GM21576 (cell line): ENCODE measurements around the gene NTM.

Experiments
- ATAC-seq: cut with Tn5 transposase; IDR thresholded peaks from one replicate; pipeline ENCODE4 v1.9.1; 2021; ENCODE audit warnings: mild to moderate bottlenecking, moderate library complexity; ENCODE audit not compliant: unreplicated experiment

Gene NTM

DNA sequence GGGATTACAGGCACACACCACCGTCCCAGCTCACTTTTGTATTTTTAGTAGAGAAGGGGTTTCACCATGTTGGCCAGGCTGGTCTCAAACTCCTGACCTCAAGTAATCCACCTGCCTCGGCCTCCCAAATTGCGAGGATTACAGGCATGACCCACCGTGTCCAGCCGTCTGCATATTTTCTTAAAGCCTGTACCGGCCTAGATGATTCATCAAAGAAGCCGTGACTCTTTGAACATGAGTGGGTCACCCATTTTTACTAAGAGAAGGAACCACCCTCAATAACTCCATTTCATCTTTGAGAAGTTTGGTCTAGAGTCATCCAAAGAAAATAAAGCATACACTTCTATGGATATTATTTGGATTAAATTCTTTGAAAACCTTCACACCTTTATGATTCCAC, 388.3 kb downstream of the NTM start:
- ATAC-seq: no peak

DNA sequence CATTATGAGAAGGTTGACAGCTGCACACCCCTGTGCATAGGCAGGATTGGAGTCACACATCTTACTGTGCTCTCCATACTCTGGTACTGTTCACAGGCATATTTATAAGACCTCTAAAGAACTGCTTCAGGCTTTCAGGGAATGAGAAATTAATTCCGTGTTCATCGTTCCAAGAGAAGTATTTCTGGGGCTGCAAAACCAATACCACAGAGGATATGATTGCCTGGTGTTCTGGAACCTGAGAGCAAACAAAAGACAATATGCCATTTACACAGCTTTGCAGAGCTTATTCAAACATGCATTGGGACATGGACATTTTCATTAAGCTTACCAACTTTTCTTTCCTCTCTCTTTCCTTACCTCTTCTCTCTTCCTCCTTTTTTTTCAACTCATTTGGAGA, 388.7 kb downstream of the NTM start:
- ATAC-seq: no peak

DNA sequence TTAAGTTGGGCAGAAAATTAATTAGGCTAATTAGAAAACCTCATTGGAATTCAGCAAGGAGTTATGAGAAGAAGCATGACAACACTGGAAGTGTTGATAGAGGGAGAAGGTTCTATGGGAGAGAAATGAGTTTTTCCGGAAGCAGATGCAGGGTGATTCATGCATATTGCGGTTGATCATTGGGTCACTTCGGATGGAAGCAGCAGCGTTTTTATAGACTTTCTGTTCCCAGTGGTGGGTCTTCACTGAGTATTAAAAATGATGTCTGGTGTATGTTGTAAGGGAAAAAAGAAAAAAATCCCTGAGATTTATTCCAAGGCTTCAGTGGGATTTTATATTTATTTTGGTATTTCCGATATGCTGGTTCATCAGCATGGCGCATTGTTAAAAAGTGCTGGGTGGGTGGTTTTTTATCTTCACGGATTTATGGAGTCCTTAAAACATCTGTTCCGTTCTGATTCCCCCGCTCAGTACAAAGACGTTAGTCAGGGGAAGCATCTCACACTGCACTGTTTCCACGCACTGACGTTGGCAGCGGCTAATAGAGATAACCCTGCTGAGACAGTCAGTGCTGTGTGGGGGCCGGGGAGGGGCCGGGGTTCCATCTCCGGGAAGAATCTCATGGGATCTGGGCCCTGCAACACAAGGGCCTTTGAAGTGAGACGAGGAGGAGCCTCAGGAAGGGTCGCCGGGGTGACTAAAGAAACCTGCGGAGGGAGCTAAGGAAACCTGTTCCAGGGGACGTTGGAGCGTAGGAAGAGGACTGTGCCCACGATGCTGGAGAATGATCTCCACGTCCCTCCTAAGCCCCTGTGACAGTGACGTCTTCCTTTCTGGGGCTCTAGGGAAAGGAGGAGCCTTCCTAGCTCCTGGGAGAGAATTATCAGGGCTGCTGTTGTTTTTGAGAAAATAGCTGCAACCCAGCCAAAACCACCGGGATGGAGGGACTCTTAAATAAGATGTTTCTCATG, 390.0 kb downstream of the NTM start:
- ATAC-seq: no peak

DNA sequence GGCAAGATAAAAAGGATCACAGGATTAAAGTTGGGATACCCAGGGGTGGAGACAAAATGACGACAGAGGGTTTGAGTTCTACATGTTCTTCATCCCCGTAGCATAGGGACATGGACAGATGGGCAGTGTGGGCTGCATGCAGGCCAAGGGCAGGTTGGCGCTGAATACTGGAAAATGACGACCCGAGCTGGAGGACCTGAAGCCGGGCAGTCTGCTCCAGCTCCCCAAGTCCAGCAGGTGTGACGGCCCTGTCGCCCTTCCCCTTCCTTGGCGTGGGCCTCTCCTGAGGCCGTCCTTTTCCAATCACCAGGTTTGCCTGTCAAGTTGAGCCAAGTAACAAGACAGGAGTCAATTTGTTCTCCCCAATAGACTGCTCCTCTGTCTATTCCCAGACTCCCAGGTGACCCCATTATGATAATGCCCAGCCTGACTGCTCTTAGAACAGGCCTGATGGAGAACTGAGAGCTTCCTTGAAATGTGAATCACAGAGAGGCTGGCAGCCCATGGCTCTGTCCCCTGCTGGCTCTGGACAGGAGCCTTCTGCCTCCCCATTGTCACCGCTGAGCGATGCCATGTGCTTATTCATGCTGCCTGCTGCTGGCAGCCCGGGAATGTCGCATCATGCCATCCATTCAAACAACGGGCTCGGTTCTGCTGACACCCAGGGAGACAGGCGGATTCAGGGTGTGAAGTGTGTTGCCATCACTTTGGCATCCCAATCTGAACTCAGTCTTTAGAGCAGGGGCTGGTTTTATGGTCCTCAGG, 392.1 kb downstream of the NTM start:
- ATAC-seq: no peak

DNA sequence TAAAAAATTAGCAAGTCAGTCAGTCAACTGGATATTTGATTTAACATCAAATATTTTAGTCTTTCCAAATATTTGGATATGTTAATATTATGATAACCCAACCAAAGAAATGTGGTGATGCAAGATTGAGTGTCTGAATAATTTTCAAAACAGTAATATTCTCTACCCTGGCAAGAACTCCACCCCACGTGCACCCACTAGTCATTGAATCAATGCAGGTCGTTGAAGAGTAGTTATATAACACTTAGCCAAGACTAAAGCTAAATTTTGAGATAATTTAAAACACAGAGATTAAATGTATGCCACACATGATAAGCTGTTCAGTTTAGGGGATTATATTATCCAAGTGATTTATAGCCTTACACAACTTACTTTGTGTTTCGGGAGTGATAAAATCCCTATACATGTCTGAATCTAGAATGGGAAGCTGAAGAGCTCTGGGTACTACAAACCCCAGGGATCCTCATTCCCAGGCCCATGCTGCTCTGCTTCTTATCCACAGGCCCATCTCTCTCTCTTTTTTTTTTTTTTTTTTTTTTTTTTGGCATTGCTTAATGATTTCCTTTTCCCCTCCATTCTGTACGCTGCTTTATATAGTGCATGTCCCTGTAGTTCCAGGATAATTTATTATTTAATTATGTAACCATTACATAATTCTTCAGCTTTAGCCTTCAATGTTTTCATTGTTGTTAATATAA, 392.9 kb downstream of the NTM start:
- ATAC-seq: no peak

DNA sequence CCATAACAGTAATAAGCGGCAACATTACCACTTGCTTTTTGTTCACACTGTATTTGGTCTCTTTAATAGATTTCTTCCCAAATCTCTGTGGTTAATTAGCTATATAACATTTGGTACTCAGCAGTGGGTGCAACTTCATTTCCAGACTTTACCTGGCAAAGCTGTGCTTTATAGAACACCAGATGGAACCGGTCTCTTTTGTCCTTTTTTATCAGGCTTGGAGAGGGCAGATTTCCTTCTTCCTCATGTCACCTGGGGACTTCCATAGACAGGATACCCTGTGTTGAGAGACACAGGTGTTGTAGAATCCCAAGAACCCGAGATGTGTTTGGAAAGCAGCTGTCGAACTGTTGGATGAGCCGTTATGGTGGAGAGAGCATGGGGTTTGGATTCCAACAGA, 393.7 kb downstream of the NTM start:
- no peak for ATAC-seq

DNA sequence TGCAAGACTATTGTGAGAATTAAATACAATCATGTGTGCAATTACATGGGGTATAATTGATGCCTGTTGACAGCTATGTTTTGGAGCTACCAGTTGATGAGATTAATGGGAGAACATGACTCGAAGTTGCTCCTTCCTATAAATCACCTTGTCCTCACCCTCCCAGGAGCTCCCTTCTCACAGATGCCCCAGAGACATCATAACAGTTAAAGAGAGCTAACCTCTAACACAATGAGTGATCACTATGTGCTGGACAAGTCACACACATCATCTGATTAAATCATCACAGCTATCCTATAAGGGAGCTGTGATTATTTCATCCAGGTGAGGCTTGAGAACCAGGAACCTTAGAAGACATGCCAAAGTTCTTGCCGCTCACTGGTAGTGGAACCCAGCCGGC, 394.2 kb downstream of the NTM start:
- ATAC-seq: no peak

DNA sequence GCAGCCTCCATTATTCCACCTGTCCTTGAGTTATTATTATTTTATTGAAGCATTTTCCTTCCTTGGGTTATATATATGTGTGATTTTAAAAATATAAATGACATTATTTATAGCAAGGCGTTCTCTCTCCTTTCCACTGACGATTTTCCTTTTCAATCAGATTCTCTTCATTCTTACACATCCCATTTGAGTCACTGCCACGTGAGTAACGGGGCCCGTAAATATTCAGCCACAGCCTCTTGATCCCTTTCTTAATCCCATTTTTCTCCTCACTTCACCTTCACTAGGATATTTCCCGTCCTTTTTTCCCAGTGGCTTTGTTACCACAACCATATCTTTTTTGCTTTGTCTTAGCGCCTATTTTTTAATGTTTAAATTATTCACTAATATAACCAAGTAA, 396.2 kb downstream of the NTM start:
- no peak for ATAC-seq

DNA sequence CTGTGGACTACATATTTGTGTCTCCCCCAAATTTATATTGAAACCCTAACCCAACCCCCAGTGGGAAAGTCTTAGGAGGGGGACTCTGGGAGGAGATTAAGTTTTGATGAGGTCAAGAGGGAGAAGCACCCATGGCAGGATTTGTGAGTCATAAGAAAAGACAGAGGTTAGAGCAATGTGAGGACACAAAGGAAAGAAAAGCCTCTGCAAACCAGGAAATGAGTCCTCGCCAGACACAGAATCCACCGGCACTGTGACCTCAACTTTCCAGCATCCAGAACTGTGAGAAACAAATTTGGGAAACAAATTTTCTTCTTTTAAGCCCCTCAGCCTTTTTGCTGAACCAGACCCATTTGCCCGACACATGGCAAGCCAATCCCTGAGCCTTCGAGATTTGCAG, 397.0 kb downstream of the NTM start:
- ATAC-seq: no peak

DNA sequence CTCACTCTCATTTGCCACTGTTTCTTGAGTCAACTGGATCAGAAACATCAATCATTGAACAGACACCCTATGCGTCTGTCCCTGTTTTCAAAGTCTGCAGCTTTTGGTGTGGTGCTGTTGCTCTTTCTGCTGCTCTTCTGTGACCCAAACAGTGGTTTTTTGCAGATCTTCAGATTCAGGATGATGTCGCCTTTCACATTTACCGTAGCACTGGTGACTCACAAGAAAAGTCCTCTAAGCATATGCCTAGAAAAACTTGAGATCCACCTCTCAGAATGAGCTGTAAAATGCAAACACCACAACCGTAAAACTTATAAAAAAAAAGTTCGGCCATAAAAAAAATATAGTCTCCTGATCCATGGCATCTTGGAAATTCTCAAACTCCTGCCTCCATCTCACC, 400.4 kb downstream of the NTM start:
- ATAC-seq: no peak

DNA sequence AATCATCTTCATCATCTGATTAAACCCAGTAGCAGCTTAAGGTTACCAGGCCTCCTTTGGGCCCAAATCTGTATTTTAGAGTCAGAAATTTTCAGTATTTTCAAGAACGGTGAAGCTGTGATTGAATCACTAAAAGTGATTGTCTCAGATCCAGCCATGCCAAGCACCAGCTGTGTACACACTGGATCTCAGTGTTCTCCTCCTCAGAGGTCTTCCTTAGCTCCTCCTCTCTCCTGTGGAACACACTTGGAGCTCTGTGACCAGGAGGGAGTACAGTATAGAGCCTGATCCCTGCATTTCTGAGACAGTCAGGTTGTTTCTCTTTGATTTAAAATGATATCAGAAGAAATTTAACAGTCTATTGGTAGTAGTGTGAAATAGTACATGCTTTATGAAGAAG, 401.1 kb downstream of the NTM start:
- ATAC-seq: no peak

DNA sequence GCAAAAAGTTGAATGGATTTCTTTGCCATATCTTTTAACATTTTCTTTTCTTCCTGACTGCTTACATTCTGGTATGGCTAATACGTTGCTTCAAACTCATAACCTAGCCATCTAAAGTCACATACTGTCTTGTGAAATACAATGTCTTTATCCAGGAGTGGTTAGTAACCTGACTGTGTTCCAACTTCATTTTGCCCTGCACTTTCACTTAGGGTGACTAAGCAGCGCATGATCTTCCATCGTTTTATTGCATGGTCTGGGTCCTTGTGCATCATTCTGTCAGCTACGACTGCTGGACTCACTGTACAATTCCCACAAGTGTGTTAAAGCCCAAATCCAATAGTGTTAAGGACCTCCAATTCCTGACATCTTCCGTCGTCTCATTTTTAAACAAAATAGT, 403.2 kb downstream of the NTM start:
- no peak for ATAC-seq

DNA sequence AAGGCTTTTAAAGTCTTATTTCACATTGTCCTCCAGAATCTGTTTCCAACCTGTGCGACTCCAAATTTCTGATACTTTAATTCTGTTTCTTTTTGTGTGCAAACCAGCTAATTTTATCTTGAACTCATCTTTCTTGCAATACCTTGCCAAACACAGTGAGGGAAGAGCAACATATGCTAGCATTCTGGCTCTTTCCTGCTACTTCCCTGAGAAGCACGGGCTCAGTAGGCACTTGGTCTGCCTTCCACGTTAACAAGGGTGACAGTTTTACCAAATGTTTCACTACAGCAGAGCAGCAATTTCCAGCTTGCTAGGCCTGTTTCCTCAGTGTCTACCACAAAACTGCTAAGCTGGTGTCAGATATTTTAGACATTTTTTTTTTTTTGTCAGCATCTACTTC, 405.8 kb downstream of the NTM start:
- no peak for ATAC-seq

DNA sequence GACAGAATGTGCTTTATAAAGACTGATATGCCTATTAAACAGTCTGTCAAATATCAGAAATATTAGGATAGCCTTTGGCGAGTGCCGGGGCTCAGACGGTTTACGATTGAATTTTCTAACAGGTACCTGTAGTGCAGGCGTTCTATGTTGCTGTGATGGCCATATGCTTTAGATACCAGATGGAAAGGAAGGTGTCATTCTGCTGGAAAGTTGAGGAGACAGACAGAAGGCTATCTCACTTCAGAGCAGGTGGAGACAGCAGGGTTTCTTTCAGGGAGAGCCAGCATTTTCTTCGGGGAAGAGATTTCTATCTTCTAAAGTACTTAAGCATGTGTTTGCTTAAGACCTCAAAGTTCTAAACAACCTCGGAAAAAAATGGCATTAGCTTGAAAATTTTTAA, 415.4 kb downstream of the NTM start:
- no peak for ATAC-seq

DNA sequence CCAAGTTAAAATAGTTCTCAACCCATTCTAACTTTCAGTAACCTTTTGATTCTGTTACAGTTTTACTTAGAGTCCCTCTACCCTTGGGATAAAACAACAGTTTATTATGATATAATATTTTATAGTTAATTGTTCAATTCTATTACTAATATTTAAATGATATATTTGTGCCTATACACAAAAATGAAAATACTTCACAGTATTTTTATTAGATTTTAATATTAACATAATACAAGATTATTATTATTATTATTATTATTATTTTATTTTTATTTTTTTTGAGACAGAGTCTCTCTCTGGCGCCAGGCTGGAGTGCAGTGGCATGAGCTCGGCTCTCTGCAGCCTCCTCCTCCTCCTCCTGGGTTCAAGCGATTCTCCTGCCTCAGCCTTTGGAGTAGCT, 416.7 kb downstream of the NTM start:
- no peak for ATAC-seq

DNA sequence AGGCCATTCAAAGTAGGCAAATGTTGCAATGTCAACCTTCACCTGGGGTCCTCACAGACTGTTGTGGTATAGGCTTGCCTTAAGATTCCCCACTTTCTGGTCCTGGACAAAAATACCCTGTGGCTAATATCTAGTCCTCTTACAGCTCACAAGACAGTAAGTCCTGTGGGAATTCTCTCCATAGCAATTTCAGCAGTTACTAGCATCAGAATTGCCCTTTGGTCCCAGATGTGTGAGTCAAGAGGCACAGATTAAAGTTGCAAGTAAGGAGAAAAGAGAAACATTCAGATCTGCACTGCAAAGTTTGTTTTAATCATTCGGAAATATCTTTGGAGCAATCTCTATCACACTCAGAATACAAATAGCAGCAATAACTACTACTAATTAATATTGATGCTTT, 420.2 kb downstream of the NTM start:
- no peak for ATAC-seq

DNA sequence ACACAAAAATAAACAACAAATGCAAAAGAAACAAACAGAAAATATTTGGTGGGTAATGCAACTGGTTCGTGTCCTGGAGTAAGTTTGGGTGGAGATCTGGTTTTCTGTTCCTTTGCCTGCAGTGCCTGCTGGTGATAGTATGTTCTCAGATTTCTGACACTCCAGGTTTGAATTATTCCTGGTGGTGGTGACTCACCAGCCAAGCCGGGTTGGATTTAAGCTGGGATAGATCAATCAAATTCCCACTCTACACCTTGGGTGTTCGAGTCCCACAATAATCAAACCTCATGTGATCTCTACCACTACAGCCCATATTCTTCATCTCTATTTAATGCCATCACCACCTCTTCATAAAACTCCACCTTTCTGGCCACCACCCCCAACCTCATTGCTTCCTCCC, 421.8 kb downstream of the NTM start:
- no peak for ATAC-seq

DNA sequence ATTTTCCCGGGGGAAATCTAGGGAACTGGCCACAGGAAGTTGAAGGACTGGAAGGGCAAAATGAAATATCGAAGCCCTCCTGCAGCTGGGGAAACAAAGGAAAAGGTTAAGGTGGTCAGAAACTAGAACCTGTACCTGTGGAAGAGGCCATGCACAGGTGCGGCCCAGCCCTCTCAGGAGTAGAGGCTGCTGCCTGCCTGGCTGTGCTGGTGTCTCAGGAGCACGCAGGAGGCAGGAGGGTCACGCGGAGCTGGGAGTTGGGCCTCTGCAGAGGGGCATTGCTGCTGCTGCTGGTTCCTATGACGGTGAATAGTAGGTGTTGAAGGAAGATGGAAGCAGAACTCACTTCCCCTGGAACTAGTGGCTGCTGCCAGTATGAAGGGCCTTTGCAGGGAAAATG, 425.7 kb downstream of the NTM start:
- no peak for ATAC-seq

DNA sequence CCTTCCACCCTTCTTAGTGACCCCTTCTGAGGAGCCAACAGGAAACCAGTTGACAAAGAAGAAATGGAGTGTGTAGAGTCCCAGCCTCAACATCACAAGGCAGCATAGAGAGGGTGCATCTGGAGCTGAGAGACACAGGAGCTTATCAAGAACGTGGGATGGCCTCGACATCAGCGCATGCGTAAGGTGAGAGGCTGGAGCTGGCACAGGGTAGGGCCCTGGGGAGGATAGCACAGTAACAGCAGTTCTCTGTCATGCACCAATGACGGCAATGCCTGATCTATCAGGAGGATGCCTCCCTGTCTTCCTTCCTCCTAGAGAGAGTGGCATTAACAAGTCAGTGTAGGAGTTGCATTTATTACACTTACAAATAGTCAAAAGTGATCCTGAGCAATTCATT, 426.1 kb downstream of the NTM start:
- ATAC-seq: no peak

DNA sequence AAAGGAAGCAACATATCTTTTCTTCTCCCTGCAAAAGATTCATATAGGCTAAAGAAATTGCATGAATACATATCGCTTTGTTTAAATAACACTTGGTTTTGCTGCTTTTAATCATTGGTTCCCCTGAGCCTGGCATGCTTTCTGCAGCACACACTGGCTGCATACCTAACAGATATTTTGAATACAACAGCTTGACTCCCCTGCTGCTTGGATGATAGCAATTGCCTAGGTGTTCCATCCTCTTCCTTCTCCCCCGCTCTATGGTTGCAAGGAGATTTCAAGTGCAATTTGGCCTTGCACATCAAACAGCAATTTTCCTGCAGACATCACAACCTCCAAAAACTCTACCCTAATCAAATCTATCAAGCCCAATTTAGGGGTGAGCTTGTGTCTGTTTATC, 430.0 kb downstream of the NTM start:
- ATAC-seq: no peak

DNA sequence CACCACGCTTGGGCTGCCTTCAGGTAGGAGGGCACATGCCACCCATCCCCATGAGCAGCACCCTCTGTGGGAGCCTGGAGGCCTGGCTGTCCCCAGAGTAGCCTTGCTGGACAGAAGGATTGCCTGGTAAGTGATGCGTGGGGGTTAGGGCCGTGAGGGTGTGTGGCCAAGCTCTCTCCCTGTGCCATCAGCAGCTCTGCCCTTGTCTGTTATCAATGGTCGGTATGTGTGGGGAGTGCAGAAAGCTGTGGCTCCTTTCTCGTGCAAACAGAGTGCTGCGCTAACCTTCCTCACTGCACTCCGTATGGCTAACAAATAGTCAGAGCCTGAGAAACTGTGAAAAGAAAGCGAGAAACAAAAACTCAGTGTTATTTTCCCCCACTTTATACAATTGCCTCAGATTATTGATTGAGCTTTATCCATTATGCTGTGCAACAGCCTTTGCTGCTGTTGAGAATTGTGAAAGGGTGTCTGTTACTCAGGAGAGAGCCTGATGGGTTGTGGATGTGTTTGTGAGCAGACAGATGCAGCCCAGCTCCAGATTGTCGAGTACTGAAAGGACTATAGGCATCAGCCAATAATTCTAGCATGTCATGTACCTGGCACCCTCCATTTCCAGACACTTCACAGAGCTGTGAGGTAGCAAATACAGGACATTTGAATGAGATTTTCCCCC, 432.2 kb downstream of the NTM start:
- ATAC-seq: no peak
